H1 (cell line): Measurements from ENCODE around the gene RAB3GAP2.

ENCODE experiments used
- EGR1 ChIP-seq: IDR thresholded peaks from 2 replicates; pipeline ENCODE4 v1.6.1; 2011; ENCODE audit warnings: low read depth, low read length, borderline replicate concordance
- EP300 ChIP-seq, 2 experiments: IDR thresholded peaks; 1 replicate in 1 of 2; 2 replicates in 1 of 2; pipeline ENCODE4 v1.6.1; 2011 to 2012; ENCODE audit warnings: low read depth in 2 of 2, low read length in 2 of 2, mild to moderate bottlenecking in 2 of 2, borderline replicate concordance in 1 of 2, inconsistent platforms in 1 of 2, moderate library complexity in 1 of 2
- EZH2 ChIP-seq: fragments of 200-600 bp; sonication (generic); IDR thresholded peaks from 2 replicates; pipeline ENCODE4 v1.7.1; 2012; ENCODE audit warnings: low read depth, mild to moderate bottlenecking, moderate library complexity, low read length, inconsistent platforms; ENCODE audit not compliant: severe bottlenecking
- HDAC2 ChIP-seq, 2 experiments: fragments of 300-600 bp in 1 of 2; sonication (generic) in 1 of 2; IDR thresholded peaks; 2 replicates each; pipeline ENCODE4 v1.6.1; 2011 to 2012; ENCODE audit warnings: low read depth in 2 of 2, low read length in 2 of 2, mild to moderate bottlenecking in 2 of 2, moderate library complexity in 2 of 2, borderline replicate concordance in 1 of 2, inconsistent platforms in 1 of 2
- POLR2A ChIP-seq, 2 experiments: IDR thresholded peaks; 1 replicate in 1 of 2; 2 replicates in 1 of 2; pipeline ENCODE4 v1.6.1; 2011; ENCODE audit warnings: low read depth in 2 of 2, low read length in 2 of 2, mild to moderate bottlenecking in 2 of 2; ENCODE audit errors: control extremely low read depth in 1 of 2
- POU5F1 ChIP-seq: IDR thresholded peaks from 2 replicates; pipeline ENCODE4 v1.6.1; 2011; ENCODE audit warnings: low read depth, mild to moderate bottlenecking, low read length, moderate library complexity
- RNF2 ChIP-seq: fragments of 200-900, 300-1000 bp; sonication (generic); IDR thresholded peaks from 2 replicates; pipeline ENCODE4 v1.7.1; 2016; ENCODE audit warnings: borderline replicate concordance, low read depth, mild to moderate bottlenecking, antibody characterized with exemption, low read length; ENCODE audit not compliant: poor library complexity, severe bottlenecking; ENCODE audit errors: missing control alignments
- SP2 ChIP-seq: IDR thresholded peaks from 2 replicates; pipeline ENCODE4 v1.6.1; 2012; ENCODE audit warnings: mild to moderate bottlenecking, low read length, inconsistent platforms
- SP4 ChIP-seq: IDR thresholded peaks from 2 replicates; pipeline ENCODE4 v1.6.1; 2012; ENCODE audit warnings: low read length, inconsistent platforms
- YY1 ChIP-seq: IDR thresholded peaks from 2 replicates; pipeline ENCODE4 v1.6.1; 2011; ENCODE audit warnings: low read depth, mild to moderate bottlenecking, low read length
- TF ChIP-seq, protein P1 (sequence below): IDR thresholded peaks from 2 replicates; pipeline ENCODE4 v1.6.1; 2012; ENCODE audit warnings: low read length, inconsistent platforms
- TF ChIP-seq, protein P2 (sequence below), 3 experiments: IDR thresholded peaks; 1 replicate in 2 of 3; 2 replicates in 1 of 3; pipeline versions ENCODE4 v1.5.1 to v1.6.1; 2011; ENCODE audit warnings: low read length in 3 of 3, mild to moderate bottlenecking in 3 of 3, inconsistent platforms in 2 of 3, low read depth in 1 of 3, moderate library complexity in 1 of 3; ENCODE audit not compliant: insufficient read depth in 1 of 3; ENCODE audit errors: control extremely low read depth in 1 of 3
- TF ChIP-seq, protein P3 (sequence below): IDR thresholded peaks from 2 replicates; pipeline ENCODE4 v1.6.1; 2012; ENCODE audit warnings: inconsistent platforms
- TF ChIP-seq, protein P4 (sequence below): IDR thresholded peaks from 2 replicates; pipeline ENCODE4 v1.6.1; 2012; ENCODE audit warnings: inconsistent platforms

DNA sequence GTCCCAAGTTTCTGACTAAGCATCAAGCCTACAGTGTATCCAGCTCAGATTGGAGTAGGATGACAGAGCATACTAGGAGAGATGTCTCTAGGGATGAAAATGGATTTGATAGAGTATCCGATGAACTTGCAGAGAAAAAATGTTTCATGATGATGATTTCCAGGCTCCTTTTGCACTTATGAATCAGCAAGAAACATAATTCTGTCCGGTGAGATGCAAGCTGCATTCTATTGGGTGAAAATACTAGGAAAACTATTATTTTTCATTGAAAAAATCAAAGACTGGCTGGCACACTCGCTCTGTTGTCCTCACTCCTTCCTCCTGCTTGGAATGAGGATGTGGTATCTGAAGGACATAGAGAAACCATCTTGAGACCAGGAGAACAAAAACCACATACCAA, 35.4 kb upstream of the RAB3GAP2 start:
- TF ChIP-seq, protein P1, sequence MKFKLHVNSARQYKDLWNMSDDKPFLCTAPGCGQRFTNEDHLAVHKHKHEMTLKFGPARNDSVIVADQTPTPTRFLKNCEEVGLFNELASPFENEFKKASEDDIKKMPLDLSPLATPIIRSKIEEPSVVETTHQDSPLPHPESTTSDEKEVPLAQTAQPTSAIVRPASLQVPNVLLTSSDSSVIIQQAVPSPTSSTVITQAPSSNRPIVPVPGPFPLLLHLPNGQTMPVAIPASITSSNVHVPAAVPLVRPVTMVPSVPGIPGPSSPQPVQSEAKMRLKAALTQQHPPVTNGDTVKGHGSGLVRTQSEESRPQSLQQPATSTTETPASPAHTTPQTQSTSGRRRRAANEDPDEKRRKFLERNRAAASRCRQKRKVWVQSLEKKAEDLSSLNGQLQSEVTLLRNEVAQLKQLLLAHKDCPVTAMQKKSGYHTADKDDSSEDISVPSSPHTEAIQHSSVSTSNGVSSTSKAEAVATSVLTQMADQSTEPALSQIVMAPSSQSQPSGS, result no peak
- TF ChIP-seq YY1, result no peak
- TF ChIP-seq RNF2, result no peak
- TF ChIP-seq POLR2A (IDR thresholded peaks at IDR 0.05; ENCODE audit: control extremely low read depth in 1 of 2, low read depth in 2 of 2, low read length in 2 of 2), result no peak
- TF ChIP-seq, protein P2, sequence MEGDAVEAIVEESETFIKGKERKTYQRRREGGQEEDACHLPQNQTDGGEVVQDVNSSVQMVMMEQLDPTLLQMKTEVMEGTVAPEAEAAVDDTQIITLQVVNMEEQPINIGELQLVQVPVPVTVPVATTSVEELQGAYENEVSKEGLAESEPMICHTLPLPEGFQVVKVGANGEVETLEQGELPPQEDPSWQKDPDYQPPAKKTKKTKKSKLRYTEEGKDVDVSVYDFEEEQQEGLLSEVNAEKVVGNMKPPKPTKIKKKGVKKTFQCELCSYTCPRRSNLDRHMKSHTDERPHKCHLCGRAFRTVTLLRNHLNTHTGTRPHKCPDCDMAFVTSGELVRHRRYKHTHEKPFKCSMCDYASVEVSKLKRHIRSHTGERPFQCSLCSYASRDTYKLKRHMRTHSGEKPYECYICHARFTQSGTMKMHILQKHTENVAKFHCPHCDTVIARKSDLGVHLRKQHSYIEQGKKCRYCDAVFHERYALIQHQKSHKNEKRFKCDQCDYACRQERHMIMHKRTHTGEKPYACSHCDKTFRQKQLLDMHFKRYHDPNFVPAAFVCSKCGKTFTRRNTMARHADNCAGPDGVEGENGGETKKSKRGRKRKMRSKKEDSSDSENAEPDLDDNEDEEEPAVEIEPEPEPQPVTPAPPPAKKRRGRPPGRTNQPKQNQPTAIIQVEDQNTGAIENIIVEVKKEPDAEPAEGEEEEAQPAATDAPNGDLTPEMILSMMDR (IDR thresholded peaks at IDR 0.05; ENCODE audit: control extremely low read depth in 1 of 3, insufficient read depth in 1 of 3, low read depth in 1 of 3, low read length in 3 of 3), result no peak
- TF ChIP-seq POU5F1, result no peak
- TF ChIP-seq EZH2, result no peak
- TF ChIP-seq HDAC2 (IDR thresholded peaks at IDR 0.05; ENCODE audit: borderline replicate concordance in 1 of 2, low read depth in 2 of 2, low read length in 2 of 2), result no peak
- TF ChIP-seq, protein P3, sequence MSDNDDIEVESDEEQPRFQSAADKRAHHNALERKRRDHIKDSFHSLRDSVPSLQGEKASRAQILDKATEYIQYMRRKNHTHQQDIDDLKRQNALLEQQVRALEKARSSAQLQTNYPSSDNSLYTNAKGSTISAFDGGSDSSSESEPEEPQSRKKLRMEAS, result no peak
- TF ChIP-seq, protein P4, sequence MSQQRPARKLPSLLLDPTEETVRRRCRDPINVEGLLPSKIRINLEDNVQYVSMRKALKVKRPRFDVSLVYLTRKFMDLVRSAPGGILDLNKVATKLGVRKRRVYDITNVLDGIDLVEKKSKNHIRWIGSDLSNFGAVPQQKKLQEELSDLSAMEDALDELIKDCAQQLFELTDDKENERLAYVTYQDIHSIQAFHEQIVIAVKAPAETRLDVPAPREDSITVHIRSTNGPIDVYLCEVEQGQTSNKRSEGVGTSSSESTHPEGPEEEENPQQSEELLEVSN, result no peak
- TF ChIP-seq EP300 (IDR thresholded peaks at IDR 0.05; ENCODE audit: borderline replicate concordance in 1 of 2, low read depth in 2 of 2, low read length in 2 of 2), result no peak
- TF ChIP-seq SP4, result no peak
- no peak for TF ChIP-seq EGR1
- TF ChIP-seq SP2, result no peak
